ENCODE measurements around the gene ZNF484.

DNA sequence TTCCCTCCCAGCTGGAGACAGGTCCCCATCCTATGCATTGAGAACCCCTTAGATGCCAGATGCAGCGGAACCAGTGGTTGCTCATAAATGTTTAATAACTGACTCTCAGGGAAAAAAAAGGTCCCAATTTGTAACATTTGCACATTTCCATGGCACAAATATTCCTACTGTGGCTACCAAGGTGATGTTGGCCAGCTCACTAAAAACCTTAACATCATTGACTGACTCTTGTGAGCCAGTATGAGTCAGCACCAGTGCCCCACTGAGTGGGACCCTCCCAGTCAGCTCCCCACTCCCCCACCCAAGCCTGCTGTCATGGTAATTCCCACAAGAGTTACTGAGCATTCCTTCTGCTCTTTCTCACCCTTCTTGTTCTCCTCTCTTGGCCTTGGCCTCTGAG lies 42.6 kb upstream of the ZNF484 start:
- TF ChIP-seq, protein P1, sequence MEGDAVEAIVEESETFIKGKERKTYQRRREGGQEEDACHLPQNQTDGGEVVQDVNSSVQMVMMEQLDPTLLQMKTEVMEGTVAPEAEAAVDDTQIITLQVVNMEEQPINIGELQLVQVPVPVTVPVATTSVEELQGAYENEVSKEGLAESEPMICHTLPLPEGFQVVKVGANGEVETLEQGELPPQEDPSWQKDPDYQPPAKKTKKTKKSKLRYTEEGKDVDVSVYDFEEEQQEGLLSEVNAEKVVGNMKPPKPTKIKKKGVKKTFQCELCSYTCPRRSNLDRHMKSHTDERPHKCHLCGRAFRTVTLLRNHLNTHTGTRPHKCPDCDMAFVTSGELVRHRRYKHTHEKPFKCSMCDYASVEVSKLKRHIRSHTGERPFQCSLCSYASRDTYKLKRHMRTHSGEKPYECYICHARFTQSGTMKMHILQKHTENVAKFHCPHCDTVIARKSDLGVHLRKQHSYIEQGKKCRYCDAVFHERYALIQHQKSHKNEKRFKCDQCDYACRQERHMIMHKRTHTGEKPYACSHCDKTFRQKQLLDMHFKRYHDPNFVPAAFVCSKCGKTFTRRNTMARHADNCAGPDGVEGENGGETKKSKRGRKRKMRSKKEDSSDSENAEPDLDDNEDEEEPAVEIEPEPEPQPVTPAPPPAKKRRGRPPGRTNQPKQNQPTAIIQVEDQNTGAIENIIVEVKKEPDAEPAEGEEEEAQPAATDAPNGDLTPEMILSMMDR (IDR thresholded peaks at IDR 0.05; ENCODE audit: insufficient read depth, low read length): no peak
- no peak for TF ChIP-seq GABPA (IDR thresholded peaks at IDR 0.05; ENCODE audit: low read depth)
- TF ChIP-seq, protein P2, sequence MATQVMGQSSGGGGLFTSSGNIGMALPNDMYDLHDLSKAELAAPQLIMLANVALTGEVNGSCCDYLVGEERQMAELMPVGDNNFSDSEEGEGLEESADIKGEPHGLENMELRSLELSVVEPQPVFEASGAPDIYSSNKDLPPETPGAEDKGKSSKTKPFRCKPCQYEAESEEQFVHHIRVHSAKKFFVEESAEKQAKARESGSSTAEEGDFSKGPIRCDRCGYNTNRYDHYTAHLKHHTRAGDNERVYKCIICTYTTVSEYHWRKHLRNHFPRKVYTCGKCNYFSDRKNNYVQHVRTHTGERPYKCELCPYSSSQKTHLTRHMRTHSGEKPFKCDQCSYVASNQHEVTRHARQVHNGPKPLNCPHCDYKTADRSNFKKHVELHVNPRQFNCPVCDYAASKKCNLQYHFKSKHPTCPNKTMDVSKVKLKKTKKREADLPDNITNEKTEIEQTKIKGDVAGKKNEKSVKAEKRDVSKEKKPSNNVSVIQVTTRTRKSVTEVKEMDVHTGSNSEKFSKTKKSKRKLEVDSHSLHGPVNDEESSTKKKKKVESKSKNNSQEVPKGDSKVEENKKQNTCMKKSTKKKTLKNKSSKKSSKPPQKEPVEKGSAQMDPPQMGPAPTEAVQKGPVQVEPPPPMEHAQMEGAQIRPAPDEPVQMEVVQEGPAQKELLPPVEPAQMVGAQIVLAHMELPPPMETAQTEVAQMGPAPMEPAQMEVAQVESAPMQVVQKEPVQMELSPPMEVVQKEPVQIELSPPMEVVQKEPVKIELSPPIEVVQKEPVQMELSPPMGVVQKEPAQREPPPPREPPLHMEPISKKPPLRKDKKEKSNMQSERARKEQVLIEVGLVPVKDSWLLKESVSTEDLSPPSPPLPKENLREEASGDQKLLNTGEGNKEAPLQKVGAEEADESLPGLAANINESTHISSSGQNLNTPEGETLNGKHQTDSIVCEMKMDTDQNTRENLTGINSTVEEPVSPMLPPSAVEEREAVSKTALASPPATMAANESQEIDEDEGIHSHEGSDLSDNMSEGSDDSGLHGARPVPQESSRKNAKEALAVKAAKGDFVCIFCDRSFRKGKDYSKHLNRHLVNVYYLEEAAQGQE (IDR thresholded peaks at IDR 0.05; ENCODE audit: insufficient replicate concordance, low read depth): no peak
- no peak for TF ChIP-seq POLR2AphosphoS5 (IDR thresholded peaks at IDR 0.05; ENCODE audit: low read depth)
- no peak for TF ChIP-seq SPI1 (IDR thresholded peaks at IDR 0.05; ENCODE audit: borderline replicate concordance, low read depth)

Data from HL-60 (cell line).